Measurements from ENCODE around the gene JMJD6. TPM values are rescaled to one million over a fixed set of nuclear protein-coding genes. Genes with fewer than 3 reads are reported as not detected.
A peak's percentile ranks its signal among the peaks of the same experiment; 100 is the strongest.

Gene JMJD6
- total RNA-seq, 2 experiments from 2014 or later = 39.9 to 71.2 TPM

DNA sequence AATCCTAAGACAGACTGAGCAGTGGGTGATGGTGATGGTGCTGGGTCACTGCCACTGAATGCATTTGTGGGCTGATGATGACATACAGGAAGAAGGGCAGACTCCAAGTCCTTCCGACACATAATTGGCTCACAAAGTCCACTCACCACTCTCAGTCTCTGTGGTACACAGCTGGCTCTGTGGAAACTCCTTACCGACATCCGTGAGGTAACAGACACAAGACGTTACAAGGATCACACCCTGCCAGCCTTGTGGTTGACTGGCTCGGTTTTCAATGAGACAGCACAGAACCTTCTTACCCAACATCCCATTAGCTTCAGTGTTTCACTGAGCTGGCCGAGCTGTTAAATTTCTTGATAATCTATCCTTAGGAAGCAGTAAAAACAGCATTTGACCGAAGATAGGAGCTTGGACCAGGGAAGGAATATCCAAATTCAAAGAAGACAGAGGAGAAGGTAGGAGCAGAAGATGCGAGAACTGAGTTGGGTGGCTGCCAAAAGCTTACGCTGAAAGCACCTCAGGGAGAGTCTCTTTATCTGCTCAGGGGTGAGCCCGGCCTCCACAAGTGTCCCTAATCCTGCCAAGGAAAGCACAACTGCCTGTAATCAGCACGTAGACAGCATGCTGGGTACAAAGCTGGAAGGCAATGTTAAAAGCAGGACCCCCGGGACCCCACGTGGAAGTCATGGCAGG lies 10.1 kb downstream of the JMJD6 start:
- Histone ChIP-seq H4K20me1 (ENCODE audit: insufficient read depth, low read length) (no peaks in the 10 kb centered on the region; the same call in 1 of the 2 replicates), H2AFZ (ENCODE audit: low read length) (no peak overlapping the region), H3K4me2 (ENCODE audit: low read length) (no peak overlapping the region), H3K9me2 (ENCODE audit: insufficient read depth, low read length) (no peaks in the 10 kb centered on the region), H3K36me3 (ENCODE audit: insufficient read depth, low read length) (peaks cover 80% of the 10 kb centered on the region), H3K4me1 (ENCODE audit: insufficient read depth, low read length, poor library complexity, severe bottlenecking) (peaks cover 19% of the 10 kb centered on the region), H3K9me3 (ENCODE audit: low read length) (no peaks in the 10 kb centered on the region), H3K4me3 (ENCODE audit: low read depth, low read length, poor library complexity, severe bottlenecking) (no peak overlapping the region), H3K79me2 (ENCODE audit: insufficient read depth, low read depth, low read length) (0 out of 2 replicates have a peak, but pooled peaks cover 3% of the 10 kb centered on the region), H3K27ac (ENCODE audit: low read depth, low read length, poor library complexity, severe bottlenecking) (no peak overlapping the region)
- ChIA-PET POLR2A (interaction anchor here (2.3 kb wide), 1 partner anchor 11 kb away, joined by 11 read pairs; the partner anchor contains the start of genes JMJD6 and METTL23), CTCF (ENCODE audit: unreplicated experiment) (interaction anchor here (1.4 kb wide), 1 partner anchor 159 kb away, joined by 5 read pairs; no protein-coding TSS in a partner anchor)
- intact Hi-C loops (cut with micrococcal nuclease; ENCODE audit: unreplicated experiment) = no loop called here
- DNase-seq (ENCODE audit: low spot score) = no peak
- BruUV-seq (replicated peaks) = no TSS peak
- TF ChIP-seq EZH2phosphoT487 (IDR thresholded peaks at IDR 0.05; ENCODE audit: borderline replicate concordance, low read depth, low read length) (no peak), CTCF (conservative IDR thresholded peaks at IDR 0.05; ENCODE audit: low read length) (no peak)

- Histone ChIP-seq H4K20me1 (ENCODE audit: insufficient read depth, low read length) (no peaks in the 10 kb centered on the region; the same call in 1 of the 2 replicates), H3K36me3 (ENCODE audit: insufficient read depth, low read length) (peaks cover 71% of the 10 kb centered on the region), H2AFZ (ENCODE audit: low read length) (no peak overlapping the region), H3K79me2 (ENCODE audit: insufficient read depth, low read depth, low read length) (0 out of 2 replicates have a peak, but pooled peaks cover 3% of the 10 kb centered on the region), H3K9me3 (ENCODE audit: low read length) (no peaks in the 10 kb centered on the region), H3K4me2 (ENCODE audit: low read length) (peak overlapping the region; percentile 70), H3K4me1 (ENCODE audit: insufficient read depth, low read length, poor library complexity, severe bottlenecking) (peaks cover 23% of the 10 kb centered on the region), H3K4me3 (ENCODE audit: low read depth, low read length, poor library complexity, severe bottlenecking) (peak overlapping the region; percentile 14), H3K9me2 (ENCODE audit: insufficient read depth, low read length) (no peaks in the 10 kb centered on the region), H3K27ac (ENCODE audit: low read depth, low read length, poor library complexity, severe bottlenecking) (peak overlapping the region; percentile 47)
- ChIA-PET CTCF (ENCODE audit: unreplicated experiment) (interaction anchor here (1.4 kb wide), 1 partner anchor 158 kb away, joined by 5 read pairs; no protein-coding TSS in a partner anchor), POLR2A (no interaction called here)
- no peak for TF ChIP-seq CTCF (conservative IDR thresholded peaks at IDR 0.05; ENCODE audit: low read length)
- no peak for TF ChIP-seq EZH2phosphoT487 (IDR thresholded peaks at IDR 0.05; ENCODE audit: borderline replicate concordance, low read depth, low read length)
- intact Hi-C loops (cut with micrococcal nuclease; ENCODE audit: unreplicated experiment) = no loop called here
- DNase-seq (ENCODE audit: low spot score) = no peak
- BruUV-seq (replicated peaks) = no TSS peak
These were observed 10.9 kb downstream of the JMJD6 start for GRCh38 chr17:76715496-76715830.
